SH-SY5Y (cell line): Measurements from ENCODE around the gene CORIN.

Experiments used
- GATA2 ChIP-seq: IDR thresholded peaks from 2 replicates; pipeline ENCODE4 v1.6.1; 2011; ENCODE audit warnings: mild to moderate bottlenecking, low read depth, low read length
- GATA3 ChIP-seq: IDR thresholded peaks from 2 replicates; pipeline ENCODE4 v1.6.1; 2011; ENCODE audit warnings: low read depth, mild to moderate bottlenecking, low read length, moderate library complexity

DNA sequence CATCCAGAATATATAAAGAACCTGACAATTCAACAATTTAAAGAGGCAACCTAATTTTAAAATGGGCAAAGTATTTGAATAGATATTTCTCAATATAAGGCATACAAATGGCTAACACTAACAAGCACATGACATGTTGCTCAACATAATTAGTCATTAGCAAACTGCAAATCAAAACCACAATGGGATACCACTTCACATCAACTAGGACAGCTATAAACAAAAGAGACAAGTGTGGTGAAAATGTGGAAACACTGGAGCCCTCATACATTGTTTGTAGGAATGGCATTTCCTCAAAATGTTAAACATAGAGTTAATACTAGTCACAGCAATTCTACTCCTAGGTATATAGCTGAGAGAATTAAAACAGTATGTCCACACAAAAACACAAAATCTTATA lies 96.7 kb downstream of the CORIN start:
- TF ChIP-seq GATA2: no peak
- no peak for TF ChIP-seq GATA3
